ENCODE results near the gene TPRX2.

- TF ChIP-seq YY1 (IDR thresholded peaks at IDR 0.05; ENCODE audit: insufficient read depth, insufficient read length) (no peak), ZNF274 (IDR thresholded peaks at IDR 0.05; ENCODE audit: low read depth, low read length) (no peak)
These were observed 45.6 kb upstream of the TPRX2 start for GRCh38 chr19:47813304-47813994.
